Loucy (cell line): Measurements from ENCODE around the gene PI4KA.
"Not testable (repeated sequence)": the region's sequence is repeated elsewhere in the genome, so short reads cannot be mapped to it uniquely, and the experiment has no call there.

ENCODE experiments used
- CTCF ChIP-seq: fragments of 200-600 bp; sonication (generic); conservative IDR thresholded peaks from 2 replicates; pipeline ENCODE4 v1.5.1; 2014; ENCODE audit warnings: mild to moderate bottlenecking, antibody characterized with exemption, low read length
- EZH2phosphoT487 ChIP-seq: fragments of 200-600 bp; IDR thresholded peaks from 2 replicates; pipeline ENCODE4 v1.6.1; 2018; ENCODE audit warnings: antibody characterized with exemption, mild to moderate bottlenecking, moderate library complexity, borderline replicate concordance

GRCh38 chr22:20713116-20713515, 145.5 kb downstream of the PI4KA start:
- TF ChIP-seq EZH2phosphoT487, CTCF: not testable (repeated sequence)
